ENCODE measurements around the gene MRPL54.

MRPL54 gene

DNA sequence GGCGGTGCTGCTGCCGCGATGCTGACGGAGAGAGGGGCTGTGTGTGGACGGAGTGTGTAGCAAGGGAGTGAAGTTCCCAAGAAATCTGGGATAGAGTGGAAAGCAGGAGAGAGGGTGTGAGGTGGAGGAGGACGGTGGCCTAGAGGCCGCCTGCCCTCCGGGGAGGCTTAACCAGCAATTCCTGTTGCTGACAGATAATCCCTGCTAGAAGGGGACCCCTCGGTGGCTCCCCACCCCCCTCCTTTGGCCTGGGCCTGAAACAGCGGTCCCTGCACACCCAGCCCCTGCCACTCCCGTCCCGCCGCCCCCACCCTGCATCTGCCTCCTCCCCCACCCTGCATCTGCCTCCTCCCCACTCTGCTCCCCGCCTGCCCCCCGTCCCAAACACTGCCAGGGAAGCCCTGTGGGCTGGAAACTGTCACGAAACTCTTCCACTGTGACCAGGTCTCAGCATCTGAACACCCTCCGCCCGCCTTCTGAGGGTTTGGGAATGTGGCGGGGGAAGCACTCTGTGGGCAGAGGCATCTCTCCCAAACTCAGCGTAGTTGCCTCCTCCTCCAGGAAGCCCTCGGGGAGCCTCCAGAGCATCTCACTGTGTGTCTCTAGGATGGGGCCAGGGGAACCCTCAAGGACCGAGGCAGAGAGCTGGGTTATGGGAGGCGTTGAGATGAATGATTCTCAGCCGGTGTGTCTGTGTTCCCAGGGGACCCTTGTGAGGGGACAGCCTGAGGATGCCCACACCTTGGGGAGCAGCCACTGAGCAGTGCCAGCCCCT is 40.8 kb downstream of the MRPL54 start:
- Histone ChIP-seq H3K27me3 (replicated peaks) (peaks cover 23% of the 10 kb centered on the region), H3K36me3 (replicated peaks) (no peaks in the 10 kb centered on the region), H3K4me3 (ENCODE audit: low read depth, low read length) (no peak overlapping the region), H3K27ac (no peak overlapping the region)
- no peak for DNase-seq
- TF ChIP-seq, protein P1, sequence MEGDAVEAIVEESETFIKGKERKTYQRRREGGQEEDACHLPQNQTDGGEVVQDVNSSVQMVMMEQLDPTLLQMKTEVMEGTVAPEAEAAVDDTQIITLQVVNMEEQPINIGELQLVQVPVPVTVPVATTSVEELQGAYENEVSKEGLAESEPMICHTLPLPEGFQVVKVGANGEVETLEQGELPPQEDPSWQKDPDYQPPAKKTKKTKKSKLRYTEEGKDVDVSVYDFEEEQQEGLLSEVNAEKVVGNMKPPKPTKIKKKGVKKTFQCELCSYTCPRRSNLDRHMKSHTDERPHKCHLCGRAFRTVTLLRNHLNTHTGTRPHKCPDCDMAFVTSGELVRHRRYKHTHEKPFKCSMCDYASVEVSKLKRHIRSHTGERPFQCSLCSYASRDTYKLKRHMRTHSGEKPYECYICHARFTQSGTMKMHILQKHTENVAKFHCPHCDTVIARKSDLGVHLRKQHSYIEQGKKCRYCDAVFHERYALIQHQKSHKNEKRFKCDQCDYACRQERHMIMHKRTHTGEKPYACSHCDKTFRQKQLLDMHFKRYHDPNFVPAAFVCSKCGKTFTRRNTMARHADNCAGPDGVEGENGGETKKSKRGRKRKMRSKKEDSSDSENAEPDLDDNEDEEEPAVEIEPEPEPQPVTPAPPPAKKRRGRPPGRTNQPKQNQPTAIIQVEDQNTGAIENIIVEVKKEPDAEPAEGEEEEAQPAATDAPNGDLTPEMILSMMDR (IDR thresholded peaks at IDR 0.05; ENCODE audit: low read depth, low read length, missing control alignments), result no peak
- in situ Hi-C loops (cut with HindIII; ENCODE audit: low pct_ligation_motif_present, low sequenced_read_pairs), result no loop called here

DNA sequence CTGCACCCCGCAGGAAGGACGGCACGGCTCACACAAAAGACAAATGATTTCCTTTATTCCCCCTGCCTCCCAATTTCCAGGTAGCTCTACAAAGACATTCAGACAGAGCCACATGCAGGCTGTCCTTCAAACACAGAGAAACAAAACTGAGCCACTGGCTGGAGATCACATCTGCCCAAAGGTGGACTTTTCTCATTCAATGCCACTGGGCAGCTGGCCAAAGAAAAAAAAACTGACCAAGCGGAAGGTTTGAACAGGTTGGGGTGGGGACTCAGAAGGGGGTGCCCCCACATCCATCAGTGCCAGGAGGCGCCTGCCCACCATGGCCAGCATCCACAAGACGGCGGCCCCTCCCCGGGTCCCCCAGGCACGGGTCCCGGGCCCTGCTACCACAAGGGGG is 41.5 kb downstream of the MRPL54 start:
- H3K36me3 ChIP-seq (replicated peaks), result no peaks in the 10 kb centered on the region
- TF ChIP-seq, protein P1 (IDR thresholded peaks at IDR 0.05; ENCODE audit: low read depth, low read length, missing control alignments), result no peak
- H3K27me3 ChIP-seq (replicated peaks), result peaks cover 23% of the 10 kb centered on the region
- in situ Hi-C loops (cut with HindIII; ENCODE audit: low pct_ligation_motif_present, low sequenced_read_pairs), result no loop called here
- no peak overlapping the region for H3K4me3 ChIP-seq (ENCODE audit: low read depth, low read length)
- H3K27ac ChIP-seq, result no peak overlapping the region
- no peak for DNase-seq

DNA sequence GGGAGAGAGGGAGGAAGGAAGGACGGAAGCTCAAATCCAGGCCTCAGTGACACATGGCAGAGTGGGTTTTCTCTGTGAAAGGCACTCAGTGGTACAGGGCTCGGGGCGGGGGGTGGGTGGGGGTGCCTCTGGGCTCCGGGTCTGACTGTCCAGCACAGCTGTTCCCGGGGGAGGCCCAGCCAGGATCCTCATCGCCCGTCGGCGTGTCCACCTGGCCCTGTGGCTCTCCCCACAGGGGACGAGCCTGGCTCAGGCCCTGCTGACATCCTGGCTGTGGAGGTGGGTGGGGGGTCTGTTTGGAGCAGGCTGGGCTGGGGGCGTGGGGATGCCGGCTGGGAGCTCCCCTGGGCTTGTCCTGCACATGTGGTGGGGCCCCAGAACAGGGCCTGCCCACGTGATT is 41.9 kb downstream of the MRPL54 start:
- Histone ChIP-seq H3K36me3 (replicated peaks) (no peaks in the 10 kb centered on the region), H3K27me3 (replicated peaks) (peaks cover 23% of the 10 kb centered on the region), H3K4me3 (ENCODE audit: low read depth, low read length) (no peak overlapping the region), H3K27ac (no peak overlapping the region)
- DNase-seq, result no peak
- in situ Hi-C loops (cut with HindIII; ENCODE audit: low pct_ligation_motif_present, low sequenced_read_pairs), result no loop called here
- TF ChIP-seq, protein P1 (IDR thresholded peaks at IDR 0.05; ENCODE audit: low read depth, low read length, missing control alignments), result no peak

DNA sequence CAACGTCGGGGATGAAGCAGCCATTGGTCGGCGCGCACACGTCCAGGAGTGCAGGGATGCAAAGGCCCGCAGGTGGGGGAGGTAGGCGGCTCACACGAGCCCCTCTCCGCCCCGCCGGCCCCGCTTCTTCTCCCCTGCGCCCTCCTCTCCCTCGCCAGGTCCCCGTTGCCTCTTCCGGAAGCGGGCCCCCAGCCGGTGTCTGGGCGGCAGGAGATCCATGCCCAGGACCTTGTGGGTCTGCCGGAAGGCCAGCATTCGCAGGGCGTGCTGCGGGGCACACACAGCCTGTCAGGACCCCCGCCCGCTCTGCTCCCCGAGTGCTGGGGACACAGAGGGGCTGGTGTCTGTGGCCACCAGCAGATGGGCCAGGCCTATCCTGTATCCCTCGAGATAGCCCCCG is 43.4 kb downstream of the MRPL54 start:
- TF ChIP-seq, protein P1 (IDR thresholded peaks at IDR 0.05; ENCODE audit: low read depth, low read length, missing control alignments), result no peak
- no peaks in the 10 kb centered on the region for H3K36me3 ChIP-seq (replicated peaks)
- in situ Hi-C loops (cut with HindIII; ENCODE audit: low pct_ligation_motif_present, low sequenced_read_pairs), result no loop called here
- no peak overlapping the region for H3K27ac ChIP-seq
- H3K4me3 ChIP-seq (ENCODE audit: low read depth, low read length), result no peak overlapping the region
- H3K27me3 ChIP-seq (replicated peaks), result peaks cover 18% of the 10 kb centered on the region
- no peak for DNase-seq

DNA sequence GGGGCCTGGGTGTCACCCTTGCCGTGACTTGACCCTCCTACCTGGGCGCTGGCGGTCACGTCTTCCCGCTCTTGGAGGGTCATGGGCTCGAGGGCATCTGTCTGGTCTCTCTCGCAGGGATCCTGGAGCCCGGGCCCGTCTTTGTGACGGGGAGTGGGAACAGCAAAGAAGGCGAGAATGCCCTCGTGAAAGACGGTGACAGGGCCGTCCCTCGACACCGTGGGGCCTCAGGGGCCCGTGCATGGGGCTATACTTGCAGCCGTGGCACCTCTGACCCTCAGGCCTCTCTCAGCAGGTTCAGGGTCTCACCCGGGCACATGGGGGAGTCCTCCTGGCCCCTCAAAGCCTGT is 44.6 kb downstream of the MRPL54 start:
- no peak overlapping the region for H3K27ac ChIP-seq
- TF ChIP-seq, protein P1 (IDR thresholded peaks at IDR 0.05; ENCODE audit: low read depth, low read length, missing control alignments), result no peak

More for the DNA sequence above, 44.6 kb downstream of the MRPL54 start:
- Histone ChIP-seq H3K36me3 (replicated peaks) (no peaks in the 10 kb centered on the region), H3K4me3 (ENCODE audit: low read depth, low read length) (no peak overlapping the region), H3K27me3 (replicated peaks) (peaks cover 5% of the 10 kb centered on the region)
- no peak for DNase-seq
- in situ Hi-C loops (cut with HindIII; ENCODE audit: low pct_ligation_motif_present, low sequenced_read_pairs), result no loop called here

Measured in brain microvascular endothelial cell (primary cell).